Measurements from ENCODE around the gene GALNT18. TPM values are rescaled to one million over a fixed set of nuclear protein-coding genes. Genes with fewer than 3 reads are reported as not detected.

GALNT18 gene
- total RNA-seq (ENCODE audit: insufficient read depth, low replicate concordance): 137 TPM

DNA sequence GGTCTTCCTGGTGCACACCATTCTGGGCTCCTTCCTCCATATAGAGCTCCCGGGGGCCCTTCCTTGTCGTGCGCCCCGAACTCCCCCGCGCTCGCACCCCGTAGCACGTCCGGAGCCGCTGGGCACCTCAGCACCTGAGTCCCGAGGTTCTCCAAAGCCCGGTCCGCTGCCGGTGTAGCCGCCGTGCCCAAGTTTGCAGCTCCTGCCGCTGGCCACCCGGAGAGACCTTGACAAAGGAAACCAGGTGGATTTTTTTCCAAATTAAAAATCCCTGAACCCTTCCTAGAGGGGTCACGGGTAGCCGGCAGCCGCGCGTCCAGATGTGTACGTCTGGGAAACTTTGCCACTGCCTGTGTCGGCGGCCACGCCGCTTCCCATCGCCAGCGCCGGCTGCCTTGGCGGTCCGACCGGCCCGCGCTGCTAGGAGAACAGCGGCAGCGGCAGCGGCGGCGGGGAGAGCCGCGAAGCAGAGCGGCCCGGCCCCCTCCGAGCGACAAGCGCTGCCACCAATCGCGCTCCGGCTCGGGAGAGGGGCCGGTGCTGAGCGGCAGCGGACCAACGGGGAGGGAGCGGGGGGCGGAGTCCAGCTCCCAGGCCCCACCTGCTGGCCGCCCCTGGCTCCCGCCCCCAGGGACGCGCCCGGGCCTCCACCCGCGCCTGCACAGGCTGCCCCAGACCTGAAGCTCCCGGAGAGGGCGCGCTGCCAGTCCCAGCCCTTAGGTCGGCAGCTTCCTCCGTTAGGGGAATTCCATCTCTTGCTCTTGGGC is at the start of gene GALNT18:
Gene GALNT18 (minus strand): TSS at position 433 of the 767 bp plus-strand sequence.
- DNase-seq (ENCODE audit: low spot score): peak; percentile 96

GRCh38 chr11:11670574-11670973 is 48.8 kb upstream of the GALNT18 start:
- no peak for DNase-seq (ENCODE audit: low spot score)

DNA sequence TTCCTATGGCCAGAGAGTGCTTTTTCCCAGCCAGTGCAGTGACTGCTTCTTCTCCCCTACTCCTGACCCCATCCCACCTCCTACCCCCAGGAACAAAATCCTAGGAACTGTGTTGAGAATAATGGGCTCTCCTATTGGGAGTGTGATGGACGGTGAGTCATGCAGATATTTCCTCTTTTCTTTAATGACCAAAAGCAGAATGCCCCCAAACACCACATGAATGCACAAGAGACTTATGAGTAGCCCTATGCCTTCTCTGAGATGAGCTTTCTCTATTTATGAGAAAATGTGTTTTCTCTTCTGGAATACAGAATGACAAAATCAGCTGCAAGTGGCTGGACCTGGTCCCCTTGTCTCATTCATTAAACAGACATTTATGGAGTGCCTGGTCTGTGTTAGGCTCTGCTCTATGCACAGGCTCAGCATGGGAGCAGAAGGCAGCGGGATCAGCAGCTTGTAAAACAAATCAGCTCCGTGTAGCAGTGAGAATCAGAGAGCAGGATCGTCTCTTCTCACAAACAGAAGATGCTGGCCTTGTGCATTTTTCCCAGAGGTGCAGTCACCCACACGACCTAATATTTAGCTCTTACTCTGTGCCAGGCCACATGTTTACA is 47.5 kb upstream of the GALNT18 start:
- peak; percentile 89 for DNase-seq (ENCODE audit: low spot score)

GRCh38 chr11:11668781-11669180 is 47.0 kb upstream of the GALNT18 start:
- no peak for DNase-seq (ENCODE audit: low spot score)

- no peak for DNase-seq (ENCODE audit: low spot score)
Measured at GRCh38 chr11:11668274-11668673, 46.5 kb upstream of the GALNT18 start.

- no peak for DNase-seq (ENCODE audit: low spot score)
Measured at GRCh38 chr11:11667056-11667455, 45.3 kb upstream of the GALNT18 start.

- DNase-seq (ENCODE audit: low spot score): no peak
Measured at GRCh38 chr11:11665407-11665806, 43.6 kb upstream of the GALNT18 start.

GRCh38 chr11:11663907-11664306 is 42.1 kb upstream of the GALNT18 start:
- DNase-seq (ENCODE audit: low spot score): no peak

DNA sequence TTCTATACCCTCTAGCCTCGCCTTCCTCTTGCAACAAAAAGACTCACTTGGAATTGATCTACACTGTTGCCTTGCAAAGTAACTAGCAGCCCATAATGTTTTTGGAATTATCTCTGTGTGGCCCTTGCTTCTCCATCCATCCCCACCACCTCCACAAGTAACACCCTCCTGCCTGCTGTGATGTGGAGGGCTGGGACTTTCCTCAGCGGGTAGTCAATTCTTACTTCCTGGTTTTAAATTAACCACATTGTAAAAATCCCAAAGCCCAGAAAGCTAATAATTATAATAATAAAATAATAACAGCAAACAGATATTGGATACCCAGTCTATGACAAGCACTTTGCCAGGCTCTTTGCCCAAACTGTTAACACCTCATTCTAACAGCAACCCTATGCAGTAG is 40.8 kb upstream of the GALNT18 start:
- DNase-seq (ENCODE audit: low spot score): no peak

DNA sequence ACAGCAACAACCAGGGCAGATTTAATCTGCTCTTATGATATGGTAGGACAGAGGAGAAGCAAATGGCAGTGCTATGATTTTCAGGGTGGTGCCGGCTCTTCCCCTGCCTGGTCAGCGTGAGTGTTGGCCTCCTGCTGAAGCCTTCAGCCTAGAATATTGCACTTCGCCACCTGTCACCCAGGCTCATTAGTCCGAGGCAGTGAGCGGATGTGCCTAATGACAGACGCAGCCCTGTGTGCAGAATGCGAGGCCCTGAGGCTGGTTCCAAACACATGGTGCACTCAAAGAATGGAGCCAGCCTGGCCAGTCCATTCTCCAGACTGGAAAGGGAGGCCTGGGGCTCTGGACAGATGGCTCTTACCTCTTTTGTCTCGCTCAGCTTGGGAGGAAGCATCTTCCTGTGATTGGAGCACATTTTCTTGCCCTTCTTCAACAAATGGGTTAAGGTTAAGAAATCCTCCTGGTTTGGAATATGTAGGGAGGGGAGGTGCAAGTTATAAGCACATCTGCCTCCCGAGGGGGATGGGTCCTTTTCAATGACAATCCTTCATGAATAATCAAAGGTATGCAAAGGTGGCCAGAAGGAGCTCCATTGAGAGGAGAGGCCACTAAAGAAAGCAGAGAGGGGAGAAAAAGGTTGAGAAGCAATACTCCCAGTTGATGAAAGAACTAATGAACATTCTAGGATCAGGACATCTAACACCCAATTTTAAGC is 39.7 kb upstream of the GALNT18 start:
- DNase-seq (ENCODE audit: low spot score): no peak

GRCh38 chr11:11660363-11660740 is 38.5 kb upstream of the GALNT18 start:
- DNase-seq (ENCODE audit: low spot score): peak; percentile 57

DNA sequence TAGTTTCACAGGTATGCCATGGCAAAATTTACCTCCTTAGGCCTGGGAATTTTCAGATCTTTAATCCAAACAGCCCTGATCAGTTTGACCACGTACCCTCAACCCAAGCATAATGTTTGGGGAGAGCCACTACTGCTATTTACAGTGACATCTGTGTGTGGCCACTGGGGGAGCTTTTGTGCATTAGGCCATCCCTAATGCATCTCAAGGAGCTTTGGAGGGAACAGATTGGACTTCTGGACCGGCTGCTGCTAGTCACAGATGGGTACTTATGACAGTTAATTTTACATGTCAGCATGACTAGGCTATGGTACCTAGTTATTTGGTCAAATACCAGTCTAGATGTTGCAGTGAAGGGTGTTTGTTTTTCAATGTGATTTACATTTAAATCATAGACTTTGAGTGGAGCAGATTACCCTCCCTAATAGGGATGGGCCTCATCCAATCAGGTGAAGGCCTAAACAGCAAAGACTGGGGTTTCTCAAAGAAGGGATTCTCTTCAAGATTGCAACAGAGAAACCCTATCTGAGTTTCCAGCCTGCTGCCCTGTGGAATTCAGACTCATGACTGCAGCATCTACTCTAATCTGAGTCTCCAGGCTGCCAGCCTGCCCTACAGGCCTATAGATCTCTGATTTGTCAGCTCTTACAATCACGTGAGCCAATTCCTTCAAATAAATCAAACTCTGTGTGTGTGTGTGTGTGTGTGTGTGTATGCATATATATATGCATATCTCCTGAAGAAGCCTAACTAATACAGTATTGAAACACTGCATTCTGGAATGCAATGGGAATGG is 38.0 kb upstream of the GALNT18 start:
- peak; percentile 77 for DNase-seq (ENCODE audit: low spot score)

- DNase-seq (ENCODE audit: low spot score): no peak
Measured at GRCh38 chr11:11657218-11657955, 35.6 kb upstream of the GALNT18 start.

GRCh38 chr11:11641581-11641980 is 19.8 kb upstream of the GALNT18 start:
- no peak for DNase-seq (ENCODE audit: low spot score)

DNA sequence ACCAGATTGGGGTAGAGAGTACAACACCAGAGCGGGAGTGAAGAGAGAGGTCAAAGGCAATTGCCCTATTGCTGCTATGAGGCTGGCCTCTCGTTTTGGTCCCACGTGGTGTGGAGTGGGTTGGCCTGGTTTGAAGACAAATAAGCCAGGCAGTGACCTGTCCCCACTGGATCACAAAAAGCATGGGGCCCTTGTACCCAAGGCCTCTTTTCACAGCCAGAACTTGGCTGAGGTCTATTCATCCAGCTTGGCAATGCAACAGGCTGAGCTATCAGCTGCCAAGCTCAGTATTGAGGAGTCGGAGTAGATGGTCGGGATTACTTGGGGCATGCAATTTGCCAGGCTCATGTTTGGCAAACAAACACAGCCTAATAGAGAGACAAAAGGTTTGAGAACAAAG is 19.2 kb upstream of the GALNT18 start:
- no peak for DNase-seq (ENCODE audit: low spot score)

GRCh38 chr11:11640152-11640551 is 18.3 kb upstream of the GALNT18 start:
- no peak for DNase-seq (ENCODE audit: low spot score)

DNA sequence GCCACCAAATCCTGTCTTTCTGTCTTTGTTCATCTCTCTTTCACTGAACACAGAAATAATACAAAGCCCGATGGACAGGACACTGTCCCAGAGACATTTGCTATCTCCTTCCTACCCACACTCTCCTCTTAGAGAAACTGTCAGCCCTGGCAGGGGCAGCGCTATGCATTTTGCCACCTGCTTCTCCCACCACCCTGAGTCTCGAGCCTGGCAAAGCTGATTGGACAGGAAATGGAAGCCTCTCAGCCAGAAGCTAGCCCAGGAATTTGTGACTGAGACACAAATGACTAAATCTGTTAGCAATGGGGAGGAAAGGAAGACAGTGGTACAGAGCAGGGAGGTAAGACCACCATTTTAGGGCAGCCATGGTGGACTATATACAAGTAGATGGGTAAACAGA is 14.9 kb upstream of the GALNT18 start:
- DNase-seq (ENCODE audit: low spot score): no peak

GRCh38 chr11:11635443-11635842 is 13.6 kb upstream of the GALNT18 start:
- DNase-seq (ENCODE audit: low spot score): no peak

DNA sequence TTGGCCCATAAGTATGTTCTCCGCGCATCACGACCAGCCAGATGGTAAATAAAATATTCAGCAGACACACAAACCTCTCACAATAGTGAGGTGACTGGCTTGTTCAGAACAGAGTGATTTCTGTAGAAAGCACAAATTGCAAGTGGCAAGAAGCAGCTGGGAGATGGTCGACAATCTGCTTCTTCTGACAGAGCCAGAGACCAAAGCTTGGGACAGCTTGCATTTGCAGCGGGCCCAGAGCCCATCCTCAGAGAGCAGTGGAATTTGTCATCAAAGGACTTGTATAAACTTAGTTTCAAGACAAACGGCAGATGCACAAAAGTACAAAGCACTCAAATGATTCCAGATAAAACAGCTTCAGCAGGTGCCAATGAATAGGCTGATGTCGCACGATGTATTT is 7.6 kb upstream of the GALNT18 start:
- no peak for DNase-seq (ENCODE audit: low spot score)

- DNase-seq (ENCODE audit: low spot score): no peak
Measured at GRCh38 chr11:11628651-11629050, 6.8 kb upstream of the GALNT18 start.

DNA sequence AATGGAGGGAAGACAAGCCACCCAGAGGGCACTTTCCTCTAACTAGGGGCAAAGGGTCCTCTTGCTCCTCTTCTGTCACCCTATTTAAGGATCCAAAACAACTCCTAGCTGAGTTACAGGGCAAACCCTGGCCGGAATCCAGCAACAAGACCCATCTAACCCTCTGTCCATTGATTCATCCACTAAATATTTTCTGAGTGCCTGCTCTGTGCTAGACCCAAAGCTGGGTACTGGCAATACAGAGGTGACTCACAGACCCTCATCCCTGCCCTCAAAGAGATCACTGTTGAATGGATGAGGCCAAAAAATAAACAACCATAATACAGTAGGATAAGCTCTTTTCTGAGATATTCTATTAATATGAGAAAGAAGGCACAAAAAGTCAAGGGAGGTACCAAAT is 4.3 kb upstream of the GALNT18 start:
- no peak for DNase-seq (ENCODE audit: low spot score)

Data from umbilical cord (tissue), 2 donors.